Transverse colon (tissue), 4 donors: Measurements from ENCODE around the gene ONECUT3. TPM values are rescaled to one million over a fixed set of nuclear protein-coding genes. Genes with fewer than 3 reads are reported as not detected.
"Not testable (repeated sequence)": the region's sequence is repeated elsewhere in the genome, so short reads cannot be mapped to it uniquely, and the experiment has no call there.

Experiments
- DNase-seq: peaks from one replicate; pipeline ENCODE4 v3.0.0-alpha.2; 2019
- H3K27ac ChIP-seq, 4 donors: fragments of 200-600 bp; sonication (generic); 2 replicates each; pipeline ENCODE4 v1.5.1; 2016 to 2018; ENCODE audit warnings: inconsistent platforms in 4 of 4
- H3K27me3 ChIP-seq: fragments of 200-600 bp; sonication (generic); 2 replicates; pipeline ENCODE4 v1.5.1; 2017; ENCODE audit warnings: inconsistent platforms
- H3K36me3 ChIP-seq, 4 donors: fragments of 200-600 bp; sonication (generic); 2 replicates each; pipeline ENCODE4 v1.5.1; 2017 to 2019; ENCODE audit warnings: inconsistent platforms in 4 of 4
- H3K4me1 ChIP-seq, 4 donors: fragments of 200-600 bp; sonication (generic); 2 replicates each; pipeline ENCODE4 v1.5.1; 2017 to 2020; ENCODE audit warnings: inconsistent platforms in 4 of 4
- H3K4me3 ChIP-seq, 4 donors: fragments of 200-600 bp; sonication (generic); 1 replicate in 1 of 4; 2 replicates in 3 of 4; pipeline versions ENCODE4 v1.5.1 to v1.6.1; 2017 to 2019; ENCODE audit warnings: inconsistent platforms in 4 of 4
- H3K9me3 ChIP-seq, 2 donors: fragments of 200-600 bp; sonication (generic); 2 replicates each; pipeline ENCODE4 v1.5.1; 2017 to 2019; ENCODE audit warnings: inconsistent platforms in 2 of 2
- CTCF ChIP-seq, 5 experiments: fragments of 200-600 bp in 3 of 5; fragments of 450-650 bp in 2 of 5; sonication (generic) in 3 of 5; IDR thresholded peaks; 1 replicate in 2 of 5; 2 replicates in 3 of 5; pipeline ENCODE4 v1.5.1; 2016 to 2017; ENCODE audit warnings: antibody characterized with exemption in 5 of 5, inconsistent platforms in 3 of 5, mild to moderate bottlenecking in 2 of 5, moderate library complexity in 1 of 5
- EP300 ChIP-seq: sonication (generic); formaldehyde crosslinking; IDR thresholded peaks from one replicate; pipeline ENCODE4 v1.6.1; 2017; ENCODE audit warnings: antibody characterized with exemption, low read depth
- POLR2A ChIP-seq: fragments of 450-650 bp; IDR thresholded peaks from one replicate; pipeline ENCODE4 v1.6.1; 2016; ENCODE audit warnings: antibody characterized with exemption, mild to moderate bottlenecking, moderate library complexity
- POLR2AphosphoS5 ChIP-seq, 3 donors: sonication (generic); formaldehyde crosslinking; IDR thresholded peaks; one replicate each; pipeline ENCODE4 v1.6.1; 2016; ENCODE audit warnings: antibody characterized with exemption in 3 of 3
- WGBS, 2 donors: methylation state at CpG; one replicate each; pipeline ENCODE4 v1.1.5; 2018; ENCODE audit warnings: low coverage in 1 of 2; 5-methylcytosine and 5-hydroxymethylcytosine counted together
- in situ Hi-C, 4 donors: fragments of 200-750 bp; cut with MboI; loops; one replicate each; pipeline versions ENCODE4 v1.15.0 to v1.15.1; 2017; ENCODE audit warnings: low sequenced_read_pairs in 3 of 4, low pct_ligation_motif_present in 1 of 4, low pct_unique_long_range_greater_than_20kb in 1 of 4
- intact Hi-C: fragments of 100-400 bp; cut with DNase I; formaldehyde crosslinking; loops from one replicate; pipeline ENCODE4 v1.15.1; 2023; ENCODE audit warnings: low total_unique reads
- total RNA-seq, 4 donors: library from RNA; depleted of rRNA; stranded (reverse); fragments of >200 nt; gene quantifications; one replicate each; pipeline ENCODE4 v1.1.0, GENCODE V29; 2016

Gene ONECUT3
- total RNA-seq, 4 donors from 2014 or later, result not detected

- no peak for DNase-seq
- in situ Hi-C loops (loop anchor here in 3 of 4 donors (25.0 kb wide), 1 partner anchor 255 kb away; no protein-coding TSS in a partner anchor), intact Hi-C loops (no loop called here)
- Histone ChIP-seq H3K27ac (no peak overlapping the region), H3K27me3 (peaks cover 46% of the 10 kb centered on the region), H3K36me3 (no peaks in the 10 kb centered on the region), H3K4me3 (no peak overlapping the region), H3K4me1 (peaks cover 0 to 15% (median 7%) of the 10 kb centered on the region in 4 donors), H3K9me3 (no peaks in the 10 kb centered on the region)
- TF ChIP-seq POLR2A (no peak), POLR2AphosphoS5 (IDR thresholded peaks at IDR 0.05) (no peak), CTCF (IDR thresholded peaks at IDR 0.05) (no peak), EP300 (no peak)
- WGBS, 2 donors, result 80% methylated on average over 2 of the region's 14 CpGs; no CpG with 5 or more reads in 1 of the 2 donors
Observed at GRCh38 chr19:1791879-1792278, 38.6 kb downstream of the ONECUT3 start.

DNA sequence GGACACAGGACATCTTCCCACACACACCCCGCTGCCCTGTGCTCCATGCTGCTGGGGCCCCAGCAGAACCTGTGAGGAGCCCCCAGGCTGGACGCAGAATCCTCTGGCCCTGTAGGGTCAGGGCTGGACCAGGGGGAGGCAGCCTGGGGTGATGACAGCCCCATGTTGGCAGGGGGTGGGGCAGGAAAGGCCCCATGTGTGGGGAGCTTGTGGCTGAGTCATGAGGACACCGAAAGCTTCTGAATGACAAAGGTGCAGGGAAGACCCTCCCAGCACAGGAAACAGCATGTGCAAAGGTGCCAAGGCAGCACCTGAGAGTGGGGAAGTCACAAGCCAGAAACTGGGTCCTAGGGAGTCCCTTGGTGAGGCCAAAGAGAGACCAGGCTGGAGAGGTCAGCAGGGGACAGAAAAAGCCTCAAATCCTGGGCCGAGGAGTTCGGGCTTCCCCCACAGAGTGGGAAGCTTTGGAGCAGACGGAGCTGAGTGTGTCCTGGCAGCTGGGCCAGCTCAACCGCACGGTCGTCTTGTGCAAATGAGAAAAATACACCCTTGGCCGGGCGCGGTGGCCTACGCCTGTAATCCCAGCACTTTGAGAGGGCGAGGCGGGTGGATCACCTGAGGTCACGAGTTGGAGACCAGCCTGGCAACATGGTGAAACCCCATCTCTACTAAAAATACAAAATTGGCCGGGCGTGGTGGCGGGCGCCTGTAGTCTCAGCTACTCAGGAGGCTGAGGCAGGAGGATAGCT is 41.3 kb downstream of the ONECUT3 start:
- Histone ChIP-seq H3K27ac (no peak overlapping the region), H3K36me3 (no peaks in the 10 kb centered on the region), H3K4me1 (peaks cover 0 to 11% (median 5%) of the 10 kb centered on the region in 4 donors), H3K4me3 (no peak overlapping the region), H3K27me3 (peaks cover 26% of the 10 kb centered on the region), H3K9me3 (no peaks in the 10 kb centered on the region)
- intact Hi-C loops, result no loop called here
- TF ChIP-seq POLR2A, result no peak
- no peak for TF ChIP-seq POLR2AphosphoS5 (IDR thresholded peaks at IDR 0.05)
- no peak for TF ChIP-seq EP300
- TF ChIP-seq CTCF (IDR thresholded peaks at IDR 0.05), result no peak
- in situ Hi-C loops, result loop anchor here in 3 of 4 donors (25.0 kb wide), 1 partner anchor 257 kb away; no protein-coding TSS in a partner anchor
- 20 to 59% methylated on average over 1 to 20 of the region's 20 CpGs for WGBS, 2 donors
- DNase-seq, result no peak

DNA sequence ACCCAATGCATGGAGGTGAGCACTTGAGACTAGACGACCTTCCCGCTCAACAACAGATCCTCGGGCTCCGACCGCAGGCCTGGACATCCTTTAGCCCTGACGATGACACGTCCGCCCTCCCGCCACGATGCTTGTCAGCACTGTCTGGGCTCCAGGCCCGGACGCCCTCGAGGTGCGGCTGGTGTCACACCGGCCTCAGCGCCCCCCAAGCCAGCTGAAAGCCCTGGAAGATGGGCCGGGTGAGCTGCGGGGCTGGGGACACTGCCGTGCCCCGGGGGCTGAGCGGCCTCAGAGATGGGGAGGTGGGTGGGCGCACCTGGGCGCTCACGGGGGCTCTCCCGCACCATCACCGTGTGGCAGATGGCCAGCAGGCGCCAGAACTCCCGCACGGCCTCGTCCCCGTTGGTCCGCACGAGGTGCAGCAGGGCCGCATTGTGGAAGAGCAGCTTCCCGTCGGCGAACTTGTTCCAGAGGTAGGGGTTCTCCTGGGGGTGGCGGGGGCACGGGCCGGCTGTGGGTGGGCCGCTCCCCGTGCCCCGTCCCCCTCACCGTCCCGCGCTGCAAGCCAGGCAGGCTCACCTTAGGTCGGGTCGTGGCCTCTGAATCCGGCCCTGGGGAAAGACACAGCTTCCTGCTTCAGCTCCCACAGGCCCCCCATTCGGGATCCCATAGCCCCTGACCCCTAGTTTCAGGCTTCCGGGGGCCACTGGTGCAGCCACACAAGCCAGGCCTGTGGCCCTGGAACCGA is 43.3 kb downstream of the ONECUT3 start:
- in situ Hi-C loops, result loop anchor here in 3 of 4 donors (25.0 kb wide), 1 partner anchor 259 kb away; no protein-coding TSS in a partner anchor
- Histone ChIP-seq H3K27ac (no peak overlapping the region), H3K36me3 (no peaks in the 10 kb centered on the region), H3K4me3 (no peak overlapping the region), H3K4me1 (peaks cover 0 to 9% (median 4%) of the 10 kb centered on the region in 4 donors), H3K9me3 (no peaks in the 10 kb centered on the region), H3K27me3 (peaks cover 22% of the 10 kb centered on the region)
- intact Hi-C loops, result no loop called here
- TF ChIP-seq CTCF (IDR thresholded peaks at IDR 0.05) (no peak), POLR2AphosphoS5 (IDR thresholded peaks at IDR 0.05) (no peak), EP300 (no peak), POLR2A (no peak)
- 72% methylated on average over 42 of the region's 52 CpGs; no CpG with 5 or more reads in 1 of the 2 donors for WGBS, 2 donors
- no peak for DNase-seq

DNA sequence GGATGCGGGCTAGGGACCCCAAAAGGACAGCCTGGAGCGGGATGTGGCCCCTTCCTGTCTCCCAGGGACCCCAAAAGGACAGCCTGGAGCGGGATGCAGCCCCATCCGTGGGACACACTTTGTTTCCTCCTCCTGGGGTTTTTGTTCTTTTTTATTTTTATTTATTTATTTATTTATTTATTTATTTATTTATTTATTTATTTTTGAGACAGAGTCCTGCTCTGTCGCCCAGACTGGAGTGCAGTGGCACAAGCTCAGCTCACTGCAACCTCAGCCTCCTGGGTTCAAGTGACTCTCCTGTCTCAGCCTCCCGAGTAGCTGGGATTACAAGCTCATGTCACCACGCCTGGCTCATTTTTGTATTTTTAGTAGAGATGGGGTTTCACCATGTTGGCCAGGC is 44.0 kb downstream of the ONECUT3 start:
- H3K27ac ChIP-seq, intact Hi-C loops, DNase-seq, H3K4me1 ChIP-seq, H3K36me3 ChIP-seq, H3K9me3 ChIP-seq, H3K4me3 ChIP-seq: not testable (repeated sequence)
- H3K27me3 ChIP-seq, result peaks cover 22% of the 10 kb centered on the region
- WGBS, 2 donors, result 77 to 82% methylated on average over 7 of the region's 7 CpGs
- in situ Hi-C loops, result loop anchor here in 3 of 4 donors (25.0 kb wide), 1 partner anchor 260 kb away; no protein-coding TSS in a partner anchor
